Measurements from ENCODE around the gene PLA2G7.

DNA sequence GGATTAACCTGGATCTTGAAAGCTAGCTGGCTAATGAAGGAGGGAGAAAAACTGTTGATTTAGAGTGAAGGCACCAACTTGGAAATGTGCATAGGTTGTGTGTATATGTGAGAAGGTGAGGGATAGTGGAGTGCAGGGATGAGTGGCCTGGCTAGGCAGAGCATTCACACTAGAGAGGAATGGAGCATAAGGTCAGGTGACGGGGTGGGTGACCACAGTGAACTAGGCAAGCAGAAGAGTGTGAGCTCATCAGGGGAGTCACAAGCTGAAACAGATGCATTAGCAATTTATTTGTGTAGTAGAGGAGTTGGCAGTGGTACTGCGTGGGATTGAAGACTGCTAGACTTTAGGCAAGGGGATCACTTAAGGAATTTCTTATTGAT, 22.0 kb upstream of the PLA2G7 start:
- TF ChIP-seq, protein P1, sequence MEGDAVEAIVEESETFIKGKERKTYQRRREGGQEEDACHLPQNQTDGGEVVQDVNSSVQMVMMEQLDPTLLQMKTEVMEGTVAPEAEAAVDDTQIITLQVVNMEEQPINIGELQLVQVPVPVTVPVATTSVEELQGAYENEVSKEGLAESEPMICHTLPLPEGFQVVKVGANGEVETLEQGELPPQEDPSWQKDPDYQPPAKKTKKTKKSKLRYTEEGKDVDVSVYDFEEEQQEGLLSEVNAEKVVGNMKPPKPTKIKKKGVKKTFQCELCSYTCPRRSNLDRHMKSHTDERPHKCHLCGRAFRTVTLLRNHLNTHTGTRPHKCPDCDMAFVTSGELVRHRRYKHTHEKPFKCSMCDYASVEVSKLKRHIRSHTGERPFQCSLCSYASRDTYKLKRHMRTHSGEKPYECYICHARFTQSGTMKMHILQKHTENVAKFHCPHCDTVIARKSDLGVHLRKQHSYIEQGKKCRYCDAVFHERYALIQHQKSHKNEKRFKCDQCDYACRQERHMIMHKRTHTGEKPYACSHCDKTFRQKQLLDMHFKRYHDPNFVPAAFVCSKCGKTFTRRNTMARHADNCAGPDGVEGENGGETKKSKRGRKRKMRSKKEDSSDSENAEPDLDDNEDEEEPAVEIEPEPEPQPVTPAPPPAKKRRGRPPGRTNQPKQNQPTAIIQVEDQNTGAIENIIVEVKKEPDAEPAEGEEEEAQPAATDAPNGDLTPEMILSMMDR (IDR thresholded peaks at IDR 0.05; ENCODE audit: poor library complexity) = no peak
- TF ChIP-seq EZH2phosphoT487 (IDR thresholded peaks at IDR 0.05; ENCODE audit: low read depth, severe bottlenecking, unreplicated experiment) (no peak), EZH2 (IDR thresholded peaks at IDR 0.05; ENCODE audit: borderline replicate concordance) (no peak)

All from hepatocyte (in vitro differentiated cells).